Caco-2 (cell line): ENCODE data around the gene RANBP17. TPM values are rescaled to one million over a fixed set of nuclear protein-coding genes. Genes with fewer than 3 reads are reported as not detected.
A peak's percentile ranks its signal among the peaks of the same experiment; 100 is the strongest.

Source experiments
- BruUV-seq: library from RNA; stranded (reverse); fragments of 400-500 nt; replicated peaks from 2 replicates; lab custom pipeline; 2021; lab: Mats Ljungman, UMichigan
- CTCF ChIA-PET: fragments of 300-600 bp; sonication (Branson Sonifier 250); formaldehyde crosslinking; loops from one replicate; lab custom pipeline; 2022; ENCODE audit warnings: antibody characterized with exemption; lab: Charles Lee
- POLR2A ChIA-PET: fragments of 300-600 bp; sonication (Branson Sonifier 250); formaldehyde crosslinking; loops from one replicate; lab custom pipeline; 2022; ENCODE audit warnings: antibody characterized with exemption; lab: Charles Lee
- DNase-seq, 2 experiments: peaks; one replicate each; pipeline versions ENCODE4 v3.0.0 to v3.0.0-alpha.2; 2020 to 2022
- H3K27me3 ChIP-seq: replicated peaks from 2 replicates; pipeline ENCODE4 v1.6.0; 2011; ENCODE audit warnings: low read length; ENCODE audit not compliant: control insufficient read depth, insufficient read depth
- H3K36me3 ChIP-seq: 2 replicates; pipeline ENCODE4 v1.5.1; 2011; ENCODE audit warnings: low read length; ENCODE audit not compliant: control insufficient read depth, insufficient read depth
- H3K4me1 ChIP-seq: fragments of 250-450 bp; sonication (Bioruptor Pico); 2 replicates; pipeline ENCODE4 v1.5.1; 2020; ENCODE audit warnings: mild to moderate bottlenecking
- H3K4me3 ChIP-seq: 2 replicates; pipeline ENCODE4 v1.5.1; 2011; ENCODE audit warnings: low read depth, mild to moderate bottlenecking, control low read depth, low read length
- H3K9me3 ChIP-seq: fragments of 250-450 bp; sonication (Bioruptor Pico); 2 replicates; pipeline ENCODE4 v1.5.1; 2020; ENCODE audit warnings: mild to moderate bottlenecking, moderate library complexity
- H3K27ac Mint-ChIP-seq: one replicate; pipeline ENCODE4 v1.8.0; 2022; ENCODE audit warnings: mixed read lengths; ENCODE audit not compliant: unreplicated experiment
- H3K27me3 Mint-ChIP-seq: one replicate; pipeline ENCODE4 v1.8.0; 2022; ENCODE audit warnings: mixed read lengths; ENCODE audit not compliant: insufficient read depth, unreplicated experiment
- H3K36me3 Mint-ChIP-seq: one replicate; pipeline ENCODE4 v1.8.0; 2022; ENCODE audit warnings: mild to moderate bottlenecking, mixed read lengths; ENCODE audit not compliant: insufficient read depth, unreplicated experiment
- H3K4me1 Mint-ChIP-seq: one replicate; pipeline ENCODE4 v1.8.0; 2022; ENCODE audit warnings: low read depth, mixed read lengths; ENCODE audit not compliant: unreplicated experiment
- H3K4me3 Mint-ChIP-seq: one replicate; pipeline ENCODE4 v1.8.0; 2022; ENCODE audit warnings: mild to moderate bottlenecking, moderate library complexity, mixed read lengths; ENCODE audit not compliant: unreplicated experiment
- H3K9me3 Mint-ChIP-seq: one replicate; pipeline ENCODE4 v1.8.0; 2022; ENCODE audit warnings: mixed read lengths; ENCODE audit not compliant: unreplicated experiment
- intact Hi-C: fragments of 100-400 bp; cut with micrococcal nuclease; formaldehyde crosslinking; loops from one replicate; pipeline ENCODE4 v1.10.0; 2022; ENCODE audit not compliant: unreplicated experiment
- total RNA-seq: library from RNA; stranded (reverse); gene quantifications from 2 replicates; pipeline ENCODE4 v1.2.3, GENCODE V29; 2022
- TF ChIP-seq, protein P1 (sequence below), 2 experiments: fragments of 200-600 bp in 1 of 2; IDR thresholded peaks; 1 replicate in 1 of 2; 2 replicates in 1 of 2; pipeline versions ENCODE4 v1.5.1 to v1.8.0; 2011 to 2022; ENCODE audit warnings: antibody characterized with exemption in 1 of 2, control low read depth in 1 of 2, inconsistent platforms in 1 of 2, low read depth in 1 of 2, low read length in 1 of 2, mild to moderate bottlenecking in 1 of 2, moderate library complexity in 1 of 2; ENCODE audit not compliant: insufficient read depth in 1 of 2, severe bottlenecking in 1 of 2, unreplicated experiment in 1 of 2

Gene RANBP17
- total RNA-seq, 1 experiment from 2014 or later, result 28.2 TPM

DNA sequence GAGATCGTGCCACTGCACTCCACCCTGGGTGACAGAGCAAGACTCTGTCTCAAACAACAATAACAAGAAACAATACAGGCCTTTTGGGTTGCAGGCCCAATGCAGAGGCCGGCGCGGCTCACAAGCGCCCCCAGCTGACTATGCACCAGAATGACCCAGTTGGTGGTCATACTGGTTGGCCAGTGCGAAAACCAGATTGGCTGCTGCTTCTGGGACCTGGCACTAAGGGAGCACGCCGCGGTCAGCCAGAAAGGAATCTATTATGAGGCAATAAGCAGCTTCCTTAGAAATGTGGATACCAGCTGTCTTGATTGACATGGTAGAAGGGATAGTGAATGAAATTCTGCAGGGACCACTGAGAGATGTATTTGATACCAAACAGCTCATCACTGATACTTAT, 35.0 kb downstream of the RANBP17 start:
- no peak overlapping the region for H3K4me3 Mint-ChIP-seq
- no peaks in the 10 kb centered on the region for H3K27me3 ChIP-seq
- CTCF ChIA-PET, result no interaction called here
- H3K27ac Mint-ChIP-seq, result no peak overlapping the region
- H3K9me3 Mint-ChIP-seq, result peaks cover 13% of the 10 kb centered on the region
- BruUV-seq, result no TSS peak
- H3K4me1 Mint-ChIP-seq, result peaks cover 6% of the 10 kb centered on the region
- no peaks in the 10 kb centered on the region for H3K9me3 ChIP-seq
- POLR2A ChIA-PET, result no interaction called here
- peak in 1 of 2 experiments; percentile 21 for DNase-seq
- H3K27me3 Mint-ChIP-seq, result no peaks in the 10 kb centered on the region
- no peaks in the 10 kb centered on the region for H3K36me3 Mint-ChIP-seq
- intact Hi-C loops, result no loop called here
- H3K4me1 ChIP-seq, result no peaks in the 10 kb centered on the region
- no peak overlapping the region for H3K4me3 ChIP-seq
- no peaks in the 10 kb centered on the region; the same call in 1 of the 2 replicates for H3K36me3 ChIP-seq
- TF ChIP-seq, protein P1, sequence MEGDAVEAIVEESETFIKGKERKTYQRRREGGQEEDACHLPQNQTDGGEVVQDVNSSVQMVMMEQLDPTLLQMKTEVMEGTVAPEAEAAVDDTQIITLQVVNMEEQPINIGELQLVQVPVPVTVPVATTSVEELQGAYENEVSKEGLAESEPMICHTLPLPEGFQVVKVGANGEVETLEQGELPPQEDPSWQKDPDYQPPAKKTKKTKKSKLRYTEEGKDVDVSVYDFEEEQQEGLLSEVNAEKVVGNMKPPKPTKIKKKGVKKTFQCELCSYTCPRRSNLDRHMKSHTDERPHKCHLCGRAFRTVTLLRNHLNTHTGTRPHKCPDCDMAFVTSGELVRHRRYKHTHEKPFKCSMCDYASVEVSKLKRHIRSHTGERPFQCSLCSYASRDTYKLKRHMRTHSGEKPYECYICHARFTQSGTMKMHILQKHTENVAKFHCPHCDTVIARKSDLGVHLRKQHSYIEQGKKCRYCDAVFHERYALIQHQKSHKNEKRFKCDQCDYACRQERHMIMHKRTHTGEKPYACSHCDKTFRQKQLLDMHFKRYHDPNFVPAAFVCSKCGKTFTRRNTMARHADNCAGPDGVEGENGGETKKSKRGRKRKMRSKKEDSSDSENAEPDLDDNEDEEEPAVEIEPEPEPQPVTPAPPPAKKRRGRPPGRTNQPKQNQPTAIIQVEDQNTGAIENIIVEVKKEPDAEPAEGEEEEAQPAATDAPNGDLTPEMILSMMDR (IDR thresholded peaks at IDR 0.05; ENCODE audit: insufficient read depth in 1 of 2, low read depth in 1 of 2, low read length in 1 of 2, severe bottlenecking in 1 of 2, unreplicated experiment in 1 of 2), result peak in 1 of 2 experiments; percentile 6

DNA sequence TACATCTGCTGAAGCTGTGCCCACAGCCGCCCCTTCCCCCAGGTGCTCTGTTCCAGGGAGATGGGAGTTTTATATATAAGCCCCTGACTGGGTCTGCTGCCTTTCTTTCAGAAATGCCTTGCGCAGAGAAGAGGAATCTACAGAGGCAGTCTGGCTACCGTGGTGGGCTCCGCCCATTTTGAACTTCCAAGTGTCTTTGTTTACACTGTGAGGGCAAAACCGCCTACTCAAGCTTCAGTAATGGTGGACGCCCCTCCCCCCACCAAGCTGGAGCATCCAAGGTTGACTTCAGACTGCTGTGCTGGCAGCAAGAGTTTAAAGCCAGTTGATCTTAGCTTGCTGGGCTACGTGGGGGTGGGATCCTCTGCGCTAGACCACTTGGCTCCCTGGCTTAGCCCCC, 41.3 kb downstream of the RANBP17 start:
- no peaks in the 10 kb centered on the region for H3K27me3 ChIP-seq
- intact Hi-C loops, result no loop called here
- no peaks in the 10 kb centered on the region for H3K4me1 ChIP-seq
- no TSS peak for BruUV-seq
- ChIA-PET POLR2A (no interaction called here), CTCF (no interaction called here)
- Mint-ChIP-seq H3K4me3 (no peak overlapping the region), H3K36me3 (no peaks in the 10 kb centered on the region), H3K27ac (no peak overlapping the region), H3K9me3 (peaks cover 22% of the 10 kb centered on the region), H3K27me3 (no peaks in the 10 kb centered on the region), H3K4me1 (peaks cover 6% of the 10 kb centered on the region)
- DNase-seq, result peak in 1 of 2 experiments; percentile 33
- TF ChIP-seq, protein P1 (IDR thresholded peaks at IDR 0.05; ENCODE audit: insufficient read depth in 1 of 2, low read depth in 1 of 2, low read length in 1 of 2, severe bottlenecking in 1 of 2, unreplicated experiment in 1 of 2), result no peak
- H3K4me3 ChIP-seq, result no peak overlapping the region
- H3K9me3 ChIP-seq, result no peaks in the 10 kb centered on the region
- H3K36me3 ChIP-seq, result no peaks in the 10 kb centered on the region; the same call in 1 of the 2 replicates

DNA sequence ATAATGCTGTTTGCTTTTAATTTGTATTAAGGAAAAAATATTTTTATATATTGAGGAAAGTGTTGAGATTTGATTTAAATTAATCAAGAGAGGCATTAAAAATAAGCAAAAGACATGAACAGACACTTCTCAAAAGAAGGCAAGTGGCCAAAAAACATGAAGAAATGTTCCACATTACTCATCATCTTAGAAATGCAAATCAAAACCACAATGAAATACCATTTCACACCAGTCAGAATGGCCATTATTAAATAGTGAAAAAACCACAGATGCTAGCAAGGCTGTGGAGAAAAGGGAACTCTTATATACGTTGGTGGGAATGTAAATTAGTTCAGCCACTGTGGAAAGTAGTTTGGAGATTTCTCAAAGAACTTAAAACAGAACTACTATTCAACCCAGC, 45.9 kb downstream of the RANBP17 start:
- no peak overlapping the region for H3K4me3 Mint-ChIP-seq
- Histone ChIP-seq H3K4me1 (no peaks in the 10 kb centered on the region), H3K9me3 (no peaks in the 10 kb centered on the region), H3K4me3 (no peak overlapping the region), H3K27me3 (no peaks in the 10 kb centered on the region), H3K36me3 (no peaks in the 10 kb centered on the region; the same call in 1 of the 2 replicates)
- H3K27ac Mint-ChIP-seq, result no peak overlapping the region
- no peaks in the 10 kb centered on the region for H3K36me3 Mint-ChIP-seq
- intact Hi-C loops, result no loop called here
- no peaks in the 10 kb centered on the region for H3K9me3 Mint-ChIP-seq
- no peak for DNase-seq
- BruUV-seq, result no TSS peak
- POLR2A ChIA-PET, result no interaction called here
- TF ChIP-seq, protein P1 (IDR thresholded peaks at IDR 0.05; ENCODE audit: insufficient read depth in 1 of 2, low read depth in 1 of 2, low read length in 1 of 2, severe bottlenecking in 1 of 2, unreplicated experiment in 1 of 2), result no peak
- CTCF ChIA-PET, result no interaction called here
- H3K4me1 Mint-ChIP-seq, result no peaks in the 10 kb centered on the region
- H3K27me3 Mint-ChIP-seq, result no peaks in the 10 kb centered on the region
